OCI-LY1 (cell line): ENCODE results near the gene CRYGD.
"Not testable (repeated sequence)": the region's sequence is repeated elsewhere in the genome, so short reads cannot be mapped to it uniquely, and the experiment has no call there.

Source experiments
- H2AFZ ChIP-seq: fragments of 200-600 bp; sonication (generic), shearing (Covaris generic); 2 replicates; pipeline ENCODE4 v1.6.0; 2014; ENCODE audit warnings: antibody characterized with exemption, mild to moderate bottlenecking, low read length
- H3F3A ChIP-seq: fragments of 200-600 bp; sonication (generic), shearing (Covaris generic); 2 replicates; pipeline ENCODE4 v1.6.0; 2014; ENCODE audit warnings: mild to moderate bottlenecking, antibody characterized with exemption, low read length, moderate library complexity; ENCODE audit not compliant: insufficient read depth
- H3K27ac ChIP-seq: fragments of 200-600 bp; sonication (generic); 2 replicates; pipeline ENCODE4 v1.5.1; 2014; ENCODE audit warnings: low read length, mixed run types, mild to moderate bottlenecking, low read depth; ENCODE audit not compliant: poor library complexity, severe bottlenecking
- H3K27me3 ChIP-seq: fragments of 200-600 bp; sonication (generic); 2 replicates; pipeline ENCODE4 v1.6.0; 2014; ENCODE audit warnings: antibody characterized with exemption, mild to moderate bottlenecking, low read length, moderate library complexity; ENCODE audit not compliant: insufficient read depth
- H3K36me3 ChIP-seq: fragments of 200-600 bp; sonication (generic); 2 replicates; pipeline ENCODE4 v1.6.1; 2014; ENCODE audit warnings: mild to moderate bottlenecking, antibody characterized with exemption, low read length, moderate library complexity, mixed read lengths; ENCODE audit not compliant: insufficient read depth
- H3K4me1 ChIP-seq: fragments of 200-600 bp; sonication (generic); 2 replicates; pipeline ENCODE4 v1.5.1; 2014; ENCODE audit warnings: mild to moderate bottlenecking, low read length, moderate library complexity; ENCODE audit not compliant: insufficient read depth, severe bottlenecking
- H3K4me2 ChIP-seq: fragments of 200-600 bp; sonication (generic), shearing (Covaris generic); 2 replicates; pipeline ENCODE4 v1.6.1; 2014; ENCODE audit warnings: low read length
- H3K4me3 ChIP-seq: fragments of 200-600 bp; sonication (generic); 2 replicates; pipeline ENCODE4 v1.5.1; 2014; ENCODE audit warnings: low read length, low read depth, mild to moderate bottlenecking, mixed read lengths; ENCODE audit not compliant: poor library complexity, severe bottlenecking
- H3K79me2 ChIP-seq: fragments of 200-600 bp; shearing (Covaris generic); 2 replicates; pipeline ENCODE4 v1.6.1; 2016; ENCODE audit warnings: mixed run types, low read length, mixed read lengths; ENCODE audit not compliant: insufficient read depth
- H3K9ac ChIP-seq: fragments of 200-600 bp; sonication (generic), shearing (Covaris generic); 2 replicates; pipeline ENCODE4 v1.6.1; 2014; ENCODE audit warnings: mild to moderate bottlenecking, low read length, mixed read lengths
- H3K9me2 ChIP-seq: fragments of 200-600 bp; sonication (generic), shearing (Covaris generic); 2 replicates; pipeline ENCODE4 v1.6.1; 2014; ENCODE audit warnings: low read depth, mild to moderate bottlenecking, low read length, mixed read lengths
- H3K9me3 ChIP-seq: fragments of 200-600 bp; shearing (Covaris generic); 2 replicates; pipeline ENCODE4 v1.6.1; 2014; ENCODE audit warnings: low read length, mixed read lengths
- H4K20me1 ChIP-seq: fragments of 200-600 bp; sonication (generic), shearing (Covaris generic); 2 replicates; pipeline ENCODE4 v1.6.0; 2016; ENCODE audit warnings: mild to moderate bottlenecking, low read length; ENCODE audit not compliant: insufficient read depth
- CTCF ChIP-seq: fragments of 200-600 bp; sonication (generic), shearing (Covaris generic); IDR thresholded peaks from 2 replicates; pipeline ENCODE4 v1.5.1; 2017; ENCODE audit warnings: mild to moderate bottlenecking, antibody characterized with exemption, low read length, moderate library complexity, mixed read lengths
- EZH2 ChIP-seq: fragments of 200-600 bp; sonication (generic), shearing (Covaris generic); IDR thresholded peaks from 2 replicates; pipeline ENCODE4 v1.8.0; 2017; ENCODE audit warnings: borderline replicate concordance, mixed run types, mild to moderate bottlenecking, antibody characterized with exemption, low read length, moderate library complexity, mixed read lengths

Gene CRYGD

GRCh38 chr2:208112969-208113368, 11.4 kb downstream of the CRYGD start:
- Histone ChIP-seq H3K79me2 (no peaks in the 10 kb centered on the region), H3K36me3 (no peaks in the 10 kb centered on the region), H3K9ac (no peak overlapping the region), H3K27ac (no peak overlapping the region), H3F3A (no peaks in the 10 kb centered on the region), H3K4me1 (no peaks in the 10 kb centered on the region), H3K9me2 (no peaks in the 10 kb centered on the region), H3K4me2 (no peak overlapping the region), H3K9me3 (no peaks in the 10 kb centered on the region), H3K4me3 (no peak overlapping the region), H2AFZ (no peak overlapping the region), H3K27me3 (no peaks in the 10 kb centered on the region), H4K20me1 (no peaks in the 10 kb centered on the region)
- no peak for TF ChIP-seq EZH2
- TF ChIP-seq CTCF: no peak

DNA sequence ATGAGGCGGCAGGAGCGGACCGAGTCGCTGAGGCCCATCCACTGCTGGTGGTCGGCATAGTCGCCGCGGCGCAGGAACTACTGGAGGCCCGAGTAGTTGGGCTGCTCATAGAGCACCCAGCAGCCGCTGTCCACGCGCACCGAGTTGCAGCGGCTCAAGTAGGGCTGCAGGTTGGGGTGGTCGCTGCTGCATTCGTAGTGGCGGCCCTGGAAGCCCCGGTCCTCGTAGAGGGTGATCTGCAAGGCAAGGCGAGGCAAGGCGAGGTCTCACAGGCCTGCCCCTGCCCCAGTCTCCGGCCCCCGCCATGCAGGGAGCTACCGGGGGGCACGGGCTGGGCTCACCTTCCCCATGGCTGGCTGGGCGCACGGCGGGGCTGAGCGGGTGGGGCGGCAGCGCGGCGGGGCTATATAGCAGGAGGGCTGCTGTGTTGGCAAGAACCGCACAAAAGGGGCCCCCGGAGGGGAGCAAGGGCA, 12.0 kb downstream of the CRYGD start:
- H3F3A ChIP-seq, H3K27ac ChIP-seq, H3K4me2 ChIP-seq, H3K4me1 ChIP-seq, H3K27me3 ChIP-seq, H4K20me1 ChIP-seq, H3K79me2 ChIP-seq, H3K9ac ChIP-seq, H3K9me3 ChIP-seq, H3K4me3 ChIP-seq, H3K36me3 ChIP-seq, H2AFZ ChIP-seq, H3K9me2 ChIP-seq: not testable (repeated sequence)

GRCh38 chr2:208103616-208104015, 20.7 kb downstream of the CRYGD start:
- no peaks in the 10 kb centered on the region for H3K4me1 ChIP-seq
- no peaks in the 10 kb centered on the region for H4K20me1 ChIP-seq
- H2AFZ ChIP-seq: no peak overlapping the region
- H3K4me2 ChIP-seq: no peak overlapping the region
- no peaks in the 10 kb centered on the region for H3F3A ChIP-seq
- no peaks in the 10 kb centered on the region for H3K79me2 ChIP-seq
- no peaks in the 10 kb centered on the region for H3K27me3 ChIP-seq
- TF ChIP-seq EZH2 (no peak), CTCF (no peak)
- H3K9me3 ChIP-seq: no peaks in the 10 kb centered on the region
- H3K27ac ChIP-seq: no peak overlapping the region
- H3K9ac ChIP-seq: no peak overlapping the region
- H3K9me2 ChIP-seq: no peaks in the 10 kb centered on the region
- H3K4me3 ChIP-seq: no peak overlapping the region
- no peaks in the 10 kb centered on the region for H3K36me3 ChIP-seq
